Measurements from ENCODE around the gene UBAC2.

- TF ChIP-seq CTCF (IDR thresholded peaks at IDR 0.05) (no peak), EZH2 (IDR thresholded peaks at IDR 0.05) (no peak), EZH2phosphoT487 (IDR thresholded peaks at IDR 0.05) (no peak)
These were observed 235.3 kb downstream of the UBAC2 start for GRCh38 chr13:99435998-99436397.

Measured in neural progenitor cell (in vitro differentiated cells).